Endothelial cell of umbilical vein (primary cell): ENCODE measurements around the gene LRRK1. TPM values are rescaled to one million over a fixed set of nuclear protein-coding genes. Genes with fewer than 3 reads are reported as not detected.

ENCODE experiments used
- BruUV-seq: library from RNA; stranded (reverse); fragments of 400-500 nt; replicated peaks from 2 replicates; lab custom pipeline; 2021; lab: Mats Ljungman, UMichigan
- CTCF ChIA-PET: fragments of 300-600, 350-600 bp; sonication (Branson Sonifier 250); formaldehyde crosslinking; loops from one replicate; lab custom pipeline; 2021; ENCODE audit warnings: antibody characterized with exemption, inconsistent platforms; lab: Charles Lee
- POLR2A ChIA-PET: fragments of 300-600, 350-600 bp; sonication (Branson Sonifier 250); formaldehyde crosslinking; loops from one replicate; lab custom pipeline; 2021; ENCODE audit warnings: antibody characterized with exemption, inconsistent platforms; lab: Charles Lee
- DNase-seq: peaks from one replicate; pipeline ENCODE4 v3.0.0-alpha.2; 2011; ENCODE audit warnings: low read depth, low spot score
- FAIRE-seq: peaks from 2 replicates; lab custom pipeline; 2011; peaks lifted over from hg19 to GRCh38; lab: Jason Lieb, UNC
- H2AFZ ChIP-seq: 2 replicates; pipeline ENCODE4 v1.6.0; 2012; ENCODE audit warnings: low read depth, low read length, control low read depth, inconsistent platforms
- H3K27ac ChIP-seq: 2 replicates; pipeline ENCODE4 v1.5.1; 2011; ENCODE audit warnings: low read depth, mild to moderate bottlenecking, control low read depth, low read length, moderate library complexity; ENCODE audit not compliant: insufficient read depth
- H3K27me3 ChIP-seq, 2 experiments: 2 replicates each; pipeline versions ENCODE4 v1.6.0 to v1.6.1; 2011; ENCODE audit warnings: low read length in 2 of 2, mixed read lengths in 1 of 2; ENCODE audit not compliant: control insufficient read depth in 2 of 2, insufficient read depth in 2 of 2
- H3K36me3 ChIP-seq, 2 experiments: 2 replicates in 1 of 2; 3 replicates in 1 of 2; pipeline ENCODE4 v1.5.1; 2011; ENCODE audit warnings: low read length in 2 of 2, mild to moderate bottlenecking in 1 of 2, moderate library complexity in 1 of 2; ENCODE audit not compliant: control insufficient read depth in 2 of 2, insufficient read depth in 2 of 2; ENCODE audit errors: extremely low read depth in 1 of 2
- H3K4me1 ChIP-seq: 3 replicates; pipeline ENCODE4 v1.5.1; 2011; ENCODE audit warnings: mild to moderate bottlenecking, low read length; ENCODE audit not compliant: control insufficient read depth, insufficient read depth; ENCODE audit errors: extremely low read depth
- H3K4me2 ChIP-seq: 2 replicates; pipeline ENCODE4 v1.6.1; 2011; ENCODE audit warnings: low read length, control low read depth, mixed read lengths; ENCODE audit not compliant: insufficient read depth
- H3K4me3 ChIP-seq, 3 experiments: fragments of 200-600 bp in 1 of 3; sonication (generic), shearing (Covaris generic) in 1 of 3; replicated peaks in 1 of 3; 2 replicates each; pipeline ENCODE4 v1.5.1; 2011 to 2016; ENCODE audit warnings: control low read depth in 3 of 3, low read length in 3 of 3, mild to moderate bottlenecking in 2 of 3, inconsistent platforms in 1 of 3, low read depth in 1 of 3, moderate library complexity in 1 of 3; ENCODE audit not compliant: insufficient read depth in 1 of 3
- H3K79me2 ChIP-seq: 2 replicates; pipeline ENCODE4 v1.6.0; 2012; ENCODE audit warnings: low read length, inconsistent platforms; ENCODE audit not compliant: control insufficient read depth, insufficient read depth
- H3K9ac ChIP-seq: replicated peaks from 2 replicates; pipeline ENCODE3; 2011; ENCODE audit warnings: low read length, control low read depth; ENCODE audit not compliant: insufficient read depth; ENCODE audit errors: extremely low read depth
- H3K9me1 ChIP-seq: replicated peaks from 3 replicates; pipeline ENCODE4 v1.6.0; 2011; ENCODE audit warnings: mild to moderate bottlenecking, low read length; ENCODE audit not compliant: control insufficient read depth, insufficient read depth; ENCODE audit errors: extremely low read depth
- H3K9me3 ChIP-seq: replicated peaks from 2 replicates; pipeline ENCODE4 v1.5.1; 2012; ENCODE audit warnings: low read length, inconsistent platforms; ENCODE audit not compliant: control insufficient read depth, insufficient read depth
- H4K20me1 ChIP-seq: replicated peaks from 2 replicates; pipeline ENCODE3; 2011; ENCODE audit warnings: mild to moderate bottlenecking, low read length; ENCODE audit not compliant: control insufficient read depth, insufficient read depth; ENCODE audit errors: extremely low read depth
- EZH2 ChIP-seq: IDR thresholded peaks from 2 replicates; pipeline ENCODE4 v1.6.1; 2012; ENCODE audit warnings: borderline replicate concordance, low read depth, mild to moderate bottlenecking, moderate library complexity, low read length, inconsistent platforms; ENCODE audit not compliant: severe bottlenecking
- GATA2 ChIP-seq: IDR thresholded peaks from 2 replicates; pipeline ENCODE4 v1.7.0; 2011; ENCODE audit warnings: low read depth, mild to moderate bottlenecking, moderate library complexity, mixed read lengths, low read length; ENCODE audit not compliant: insufficient read length, insufficient read depth
- JUN ChIP-seq: IDR thresholded peaks from 2 replicates; pipeline ENCODE4 v1.6.1; 2011; ENCODE audit warnings: borderline replicate concordance, low read depth; ENCODE audit not compliant: insufficient read length, insufficient read depth
- MYC ChIP-seq: IDR thresholded peaks from one replicate; pipeline ENCODE4 v1.6.1; 2011; ENCODE audit warnings: mild to moderate bottlenecking, low read depth, low read length
- POLR2A ChIP-seq: IDR thresholded peaks from 2 replicates; pipeline ENCODE4 v1.6.1; 2012; ENCODE audit warnings: low read depth, mild to moderate bottlenecking, control low read depth, low read length
- POLR2AphosphoS5 ChIP-seq: IDR thresholded peaks from 2 replicates; pipeline ENCODE4 v1.6.1; 2012; ENCODE audit warnings: low read depth, mild to moderate bottlenecking, control low read depth, low read length, moderate library complexity; ENCODE audit not compliant: insufficient read depth
- dilution Hi-C: fragments of 300-500 bp; cut with MboI; formaldehyde crosslinking; loops from one replicate; pipeline ENCODE4 v1.15.0; 2019; ENCODE audit warnings: low sequenced_read_pairs; ENCODE audit not compliant: extremely low pct_ligation_motif_present
- intact Hi-C: fragments of 100-400 bp; cut with micrococcal nuclease; formaldehyde crosslinking; loops from one replicate; pipeline ENCODE4 v1.10.0; 2022
- polyA plus RNA-seq, 4 experiments: library from polyadenylated mRNA; depleted of rRNA in 3 of 4; stranded (reverse) in 3 of 4; unstranded in 1 of 4; fragments of >200 nt; gene quantifications; 2 replicates each; pipeline versions ENCODE4 v1.2.1 to v1.2.3, GENCODE V29; 2011 to 2012; ENCODE audit warnings: missing spikeins in 1 of 4
- total RNA-seq: library from RNA; stranded (reverse); gene quantifications from 2 replicates; pipeline ENCODE4 v1.2.3, GENCODE V29; 2021
- TF ChIP-seq, protein P1 (sequence below), 2 donors: IDR thresholded peaks; 1 replicate in 1 of 2; 2 replicates in 1 of 2; pipeline ENCODE4 v1.5.1; 2011; ENCODE audit warnings: low read length in 2 of 2, mild to moderate bottlenecking in 2 of 2, moderate library complexity in 2 of 2, control low read depth in 1 of 2, inconsistent platforms in 1 of 2, low read depth in 1 of 2; ENCODE audit not compliant: insufficient read depth in 1 of 2; ENCODE audit errors: extremely low read depth in 1 of 2

Gene LRRK1
- total and polyA plus RNA-seq, 2 donors (not counting 3 experiments of a cell fraction or from before 2014, with no cell fraction given), result 11.0 to 22.1 TPM

DNA sequence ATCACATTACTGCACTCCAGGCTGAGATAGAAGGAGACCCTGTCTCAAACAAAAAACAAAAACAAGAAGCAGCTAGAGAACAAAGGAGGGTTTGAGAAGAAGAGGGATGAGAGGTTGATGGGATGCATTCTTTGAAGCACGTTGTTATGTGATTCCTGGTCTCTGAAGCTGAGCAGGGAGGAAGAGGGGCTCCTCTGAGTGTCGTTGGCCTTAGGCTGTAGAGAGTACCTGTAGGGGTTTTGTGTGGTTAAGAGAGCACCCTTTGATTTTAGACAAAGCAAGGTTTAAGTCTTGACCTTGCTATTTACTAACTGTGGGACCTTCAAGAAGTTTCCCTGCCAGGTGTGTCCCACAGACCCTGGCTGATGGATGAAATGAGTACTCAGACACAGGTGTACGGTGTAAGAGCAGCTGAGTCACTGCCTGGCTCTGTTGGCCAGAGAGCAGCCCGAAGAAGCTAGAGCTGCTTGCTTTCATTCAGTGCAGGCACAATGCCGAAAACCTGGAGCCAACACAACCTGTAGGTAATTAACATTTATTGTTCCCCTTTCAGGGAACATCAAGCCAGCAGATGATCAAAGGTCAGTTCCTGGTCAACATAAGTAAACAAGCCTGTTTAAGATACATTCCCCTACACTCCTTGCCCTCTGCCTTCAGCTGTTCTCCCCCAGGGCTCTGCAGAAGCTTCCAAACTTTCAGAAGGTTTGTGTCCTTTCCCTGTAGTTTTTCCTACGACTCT, 67.2 kb downstream of the LRRK1 start:
- intact Hi-C loops (no loop called here), dilution Hi-C loops (no loop called here)
- DNase-seq (no peak), FAIRE-seq (no peak)
- H3K27me3 ChIP-seq, result no peaks in the 10 kb centered on the region
- peaks cover 0 to 2% of the 10 kb centered on the region in 2 experiments for H3K36me3 ChIP-seq
- H3K4me2 ChIP-seq, result no peak overlapping the region
- no peaks in the 10 kb centered on the region for H3K4me1 ChIP-seq
- no peak overlapping the region for H3K27ac ChIP-seq
- TF ChIP-seq POLR2A, result no peak
- TF ChIP-seq POLR2AphosphoS5, result no peak
- no peak for TF ChIP-seq GATA2
- TF ChIP-seq, protein P1, sequence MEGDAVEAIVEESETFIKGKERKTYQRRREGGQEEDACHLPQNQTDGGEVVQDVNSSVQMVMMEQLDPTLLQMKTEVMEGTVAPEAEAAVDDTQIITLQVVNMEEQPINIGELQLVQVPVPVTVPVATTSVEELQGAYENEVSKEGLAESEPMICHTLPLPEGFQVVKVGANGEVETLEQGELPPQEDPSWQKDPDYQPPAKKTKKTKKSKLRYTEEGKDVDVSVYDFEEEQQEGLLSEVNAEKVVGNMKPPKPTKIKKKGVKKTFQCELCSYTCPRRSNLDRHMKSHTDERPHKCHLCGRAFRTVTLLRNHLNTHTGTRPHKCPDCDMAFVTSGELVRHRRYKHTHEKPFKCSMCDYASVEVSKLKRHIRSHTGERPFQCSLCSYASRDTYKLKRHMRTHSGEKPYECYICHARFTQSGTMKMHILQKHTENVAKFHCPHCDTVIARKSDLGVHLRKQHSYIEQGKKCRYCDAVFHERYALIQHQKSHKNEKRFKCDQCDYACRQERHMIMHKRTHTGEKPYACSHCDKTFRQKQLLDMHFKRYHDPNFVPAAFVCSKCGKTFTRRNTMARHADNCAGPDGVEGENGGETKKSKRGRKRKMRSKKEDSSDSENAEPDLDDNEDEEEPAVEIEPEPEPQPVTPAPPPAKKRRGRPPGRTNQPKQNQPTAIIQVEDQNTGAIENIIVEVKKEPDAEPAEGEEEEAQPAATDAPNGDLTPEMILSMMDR (IDR thresholded peaks at IDR 0.05; ENCODE audit: extremely low read depth in 1 of 2, insufficient read depth in 1 of 2, low read depth in 1 of 2, low read length in 2 of 2), result no peak
- TF ChIP-seq JUN, result no peak
- no peak for TF ChIP-seq MYC
- TF ChIP-seq EZH2, result no peak
- H3K4me3 ChIP-seq, result no peak overlapping the region
- H3K9ac ChIP-seq, result no peak overlapping the region
- no peaks in the 10 kb centered on the region for H3K9me1 ChIP-seq
- no peaks in the 10 kb centered on the region for H3K79me2 ChIP-seq
- no peaks in the 10 kb centered on the region for H3K9me3 ChIP-seq
- H4K20me1 ChIP-seq, result no peaks in the 10 kb centered on the region
- BruUV-seq, result no TSS peak
- no peak overlapping the region for H2AFZ ChIP-seq
- CTCF ChIA-PET, result interaction anchor here (1.7 to 1.8 kb wide), 2 partner anchors 22 to 68 kb away, joined by 8 to 9 read pairs; no protein-coding TSS in a partner anchor
- POLR2A ChIA-PET, result no interaction called here
